Measurements from ENCODE around the gene MTCL3.

MTCL3 gene

DNA sequence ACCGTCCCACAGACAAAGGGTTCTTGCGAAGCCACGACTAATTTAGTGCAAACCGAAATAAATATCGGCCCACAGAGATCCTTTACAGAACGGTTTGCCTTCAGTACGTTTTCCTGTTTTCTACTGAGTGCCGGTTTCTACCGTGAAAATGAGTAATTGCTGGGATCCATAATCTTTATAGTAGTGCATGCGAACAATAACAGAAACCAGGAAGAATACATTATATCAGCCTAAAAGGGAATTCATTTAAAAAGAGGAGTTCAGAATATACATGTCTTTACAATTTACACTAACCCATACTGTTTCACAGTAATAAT lies 292 bp upstream of the MTCL3 start:
- TF ChIP-seq EP300 (IDR thresholded peaks at IDR 0.05; ENCODE audit: borderline replicate concordance) (no peak), RAD21 (IDR thresholded peaks at IDR 0.05; ENCODE audit: low read depth) (no peak), FOXM1 (IDR thresholded peaks at IDR 0.05; ENCODE audit: borderline replicate concordance, low read depth) (no peak), TAF1 (IDR thresholded peaks at IDR 0.05; ENCODE audit: low read depth) (no peak), EGR1 (IDR thresholded peaks at IDR 0.05) (no peak), YY1 (IDR thresholded peaks at IDR 0.05; ENCODE audit: low read depth) (no peak), ZBTB7A (IDR thresholded peaks at IDR 0.05; ENCODE audit: low read depth) (no peak), TEAD4 (IDR thresholded peaks at IDR 0.05) (no peak), TCF12 (IDR thresholded peaks at IDR 0.05; ENCODE audit: low read depth) (no peak), CEBPB (IDR thresholded peaks at IDR 0.05) (no peak), CREB1 (IDR thresholded peaks at IDR 0.05; ENCODE audit: low read depth) (no peak), NFIC (IDR thresholded peaks at IDR 0.05) (no peak)
- TF ChIP-seq, protein P1, sequence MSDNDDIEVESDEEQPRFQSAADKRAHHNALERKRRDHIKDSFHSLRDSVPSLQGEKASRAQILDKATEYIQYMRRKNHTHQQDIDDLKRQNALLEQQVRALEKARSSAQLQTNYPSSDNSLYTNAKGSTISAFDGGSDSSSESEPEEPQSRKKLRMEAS (IDR thresholded peaks at IDR 0.05), result no peak
- TF ChIP-seq, protein P2, sequence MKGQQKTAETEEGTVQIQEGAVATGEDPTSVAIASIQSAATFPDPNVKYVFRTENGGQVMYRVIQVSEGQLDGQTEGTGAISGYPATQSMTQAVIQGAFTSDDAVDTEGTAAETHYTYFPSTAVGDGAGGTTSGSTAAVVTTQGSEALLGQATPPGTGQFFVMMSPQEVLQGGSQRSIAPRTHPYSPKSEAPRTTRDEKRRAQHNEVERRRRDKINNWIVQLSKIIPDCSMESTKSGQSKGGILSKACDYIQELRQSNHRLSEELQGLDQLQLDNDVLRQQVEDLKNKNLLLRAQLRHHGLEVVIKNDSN (IDR thresholded peaks at IDR 0.05), result no peak
- TF ChIP-seq, protein P3, sequence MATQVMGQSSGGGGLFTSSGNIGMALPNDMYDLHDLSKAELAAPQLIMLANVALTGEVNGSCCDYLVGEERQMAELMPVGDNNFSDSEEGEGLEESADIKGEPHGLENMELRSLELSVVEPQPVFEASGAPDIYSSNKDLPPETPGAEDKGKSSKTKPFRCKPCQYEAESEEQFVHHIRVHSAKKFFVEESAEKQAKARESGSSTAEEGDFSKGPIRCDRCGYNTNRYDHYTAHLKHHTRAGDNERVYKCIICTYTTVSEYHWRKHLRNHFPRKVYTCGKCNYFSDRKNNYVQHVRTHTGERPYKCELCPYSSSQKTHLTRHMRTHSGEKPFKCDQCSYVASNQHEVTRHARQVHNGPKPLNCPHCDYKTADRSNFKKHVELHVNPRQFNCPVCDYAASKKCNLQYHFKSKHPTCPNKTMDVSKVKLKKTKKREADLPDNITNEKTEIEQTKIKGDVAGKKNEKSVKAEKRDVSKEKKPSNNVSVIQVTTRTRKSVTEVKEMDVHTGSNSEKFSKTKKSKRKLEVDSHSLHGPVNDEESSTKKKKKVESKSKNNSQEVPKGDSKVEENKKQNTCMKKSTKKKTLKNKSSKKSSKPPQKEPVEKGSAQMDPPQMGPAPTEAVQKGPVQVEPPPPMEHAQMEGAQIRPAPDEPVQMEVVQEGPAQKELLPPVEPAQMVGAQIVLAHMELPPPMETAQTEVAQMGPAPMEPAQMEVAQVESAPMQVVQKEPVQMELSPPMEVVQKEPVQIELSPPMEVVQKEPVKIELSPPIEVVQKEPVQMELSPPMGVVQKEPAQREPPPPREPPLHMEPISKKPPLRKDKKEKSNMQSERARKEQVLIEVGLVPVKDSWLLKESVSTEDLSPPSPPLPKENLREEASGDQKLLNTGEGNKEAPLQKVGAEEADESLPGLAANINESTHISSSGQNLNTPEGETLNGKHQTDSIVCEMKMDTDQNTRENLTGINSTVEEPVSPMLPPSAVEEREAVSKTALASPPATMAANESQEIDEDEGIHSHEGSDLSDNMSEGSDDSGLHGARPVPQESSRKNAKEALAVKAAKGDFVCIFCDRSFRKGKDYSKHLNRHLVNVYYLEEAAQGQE (IDR thresholded peaks at IDR 0.05; ENCODE audit: low read depth), result no peak

DNA sequence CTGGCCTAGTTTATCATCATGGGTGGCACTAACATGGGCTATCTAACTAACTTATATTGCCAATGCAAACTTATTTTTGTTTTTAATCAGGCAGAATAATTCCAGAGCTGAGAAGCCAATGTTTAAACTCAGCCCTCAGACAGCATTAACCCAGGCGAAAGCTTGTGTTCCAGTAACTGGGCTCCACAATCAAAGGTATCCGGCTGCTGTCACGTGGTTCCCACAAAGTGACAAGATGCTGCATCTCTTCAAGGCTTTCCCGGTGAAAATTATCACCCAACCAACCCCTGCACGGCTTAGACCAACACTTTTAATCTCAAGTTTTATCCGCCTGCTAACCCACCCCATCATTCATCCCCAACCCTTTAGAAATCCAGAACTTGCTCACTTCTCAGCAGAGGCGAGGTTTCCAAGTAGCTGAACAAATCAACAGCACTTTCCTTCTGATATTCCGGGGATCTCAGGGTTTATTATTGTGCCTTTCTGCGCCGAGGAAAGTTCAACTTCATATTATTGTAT lies 885 bp downstream of the MTCL3 start:
- TF ChIP-seq, protein P1 (IDR thresholded peaks at IDR 0.05), result no peak
- no peak for TF ChIP-seq ZBTB7A (IDR thresholded peaks at IDR 0.05; ENCODE audit: low read depth)
- no peak for TF ChIP-seq EGR1 (IDR thresholded peaks at IDR 0.05)
- TF ChIP-seq, protein P3 (IDR thresholded peaks at IDR 0.05; ENCODE audit: low read depth), result no peak
- no peak for TF ChIP-seq TCF12 (IDR thresholded peaks at IDR 0.05; ENCODE audit: low read depth)
- TF ChIP-seq NFIC (IDR thresholded peaks at IDR 0.05), result no peak
- no peak for TF ChIP-seq YY1 (IDR thresholded peaks at IDR 0.05; ENCODE audit: low read depth)

DNA sequence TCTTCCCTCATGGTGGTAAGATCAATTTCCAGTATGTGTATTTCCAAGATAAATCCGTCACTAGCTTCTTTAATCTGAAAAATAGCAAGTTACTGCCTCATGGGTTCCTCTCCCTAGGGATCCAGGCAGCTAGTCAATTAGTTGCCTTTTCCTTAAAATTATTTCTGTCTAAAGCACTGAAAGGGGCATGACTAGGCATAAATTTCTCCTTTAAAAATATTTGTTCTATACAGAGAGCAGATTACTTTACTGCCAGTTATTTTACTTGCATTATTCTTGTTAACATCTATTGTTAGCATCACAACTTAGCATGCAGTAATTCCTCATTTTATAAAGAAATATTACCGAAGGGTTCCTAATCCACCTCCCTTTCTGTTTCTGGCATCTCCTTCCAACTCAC lies 1.4 kb downstream of the MTCL3 start:
- TF ChIP-seq YY1 (IDR thresholded peaks at IDR 0.05; ENCODE audit: low read depth) (no peak), TCF12 (IDR thresholded peaks at IDR 0.05; ENCODE audit: low read depth) (no peak), FOXM1 (IDR thresholded peaks at IDR 0.05; ENCODE audit: borderline replicate concordance, low read depth) (no peak), ZBTB7A (IDR thresholded peaks at IDR 0.05; ENCODE audit: low read depth) (no peak), CREB1 (IDR thresholded peaks at IDR 0.05; ENCODE audit: low read depth) (no peak), EP300 (IDR thresholded peaks at IDR 0.05; ENCODE audit: borderline replicate concordance) (no peak), TEAD4 (IDR thresholded peaks at IDR 0.05) (no peak), CEBPB (IDR thresholded peaks at IDR 0.05) (no peak), RAD21 (IDR thresholded peaks at IDR 0.05; ENCODE audit: low read depth) (no peak), EGR1 (IDR thresholded peaks at IDR 0.05) (no peak), TAF1 (IDR thresholded peaks at IDR 0.05; ENCODE audit: low read depth) (no peak), NFIC (IDR thresholded peaks at IDR 0.05) (no peak)
- TF ChIP-seq, protein P1 (IDR thresholded peaks at IDR 0.05), result no peak
- TF ChIP-seq, protein P3 (IDR thresholded peaks at IDR 0.05; ENCODE audit: low read depth), result no peak

DNA sequence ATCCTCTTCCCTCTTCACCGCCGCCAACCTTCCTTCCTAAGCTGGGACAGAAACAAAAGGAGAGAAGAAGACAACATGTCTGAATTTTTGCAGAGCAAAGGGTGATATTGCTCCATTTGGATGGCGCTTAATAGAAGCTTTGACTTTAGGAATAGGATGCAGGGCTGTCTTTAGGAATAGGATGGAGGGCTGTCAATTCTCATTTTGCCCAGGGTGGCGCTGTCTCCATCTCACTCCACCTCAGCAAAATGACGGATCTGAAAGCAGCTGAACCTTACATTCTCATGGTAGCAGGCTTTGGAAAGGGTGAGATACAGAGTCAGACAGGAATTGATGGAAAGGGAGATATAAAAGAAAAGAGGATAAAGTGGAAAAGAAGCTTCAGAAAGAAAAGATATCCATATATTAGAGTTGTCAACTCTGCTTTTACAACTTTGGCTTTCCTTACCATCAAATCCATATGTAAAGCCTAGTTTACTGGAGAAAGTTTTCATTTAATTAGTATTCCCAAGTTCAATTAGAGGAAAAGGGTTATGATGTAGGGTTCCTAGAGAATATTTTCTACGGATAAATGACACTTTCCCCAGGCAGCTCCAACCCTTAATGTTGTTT lies 2.4 kb downstream of the MTCL3 start:
- TF ChIP-seq, protein P1 (IDR thresholded peaks at IDR 0.05), result no peak
- TF ChIP-seq TCF12 (IDR thresholded peaks at IDR 0.05; ENCODE audit: low read depth) (no peak), EP300 (IDR thresholded peaks at IDR 0.05; ENCODE audit: borderline replicate concordance) (no peak), ZBTB7A (IDR thresholded peaks at IDR 0.05; ENCODE audit: low read depth) (no peak), NFIC (IDR thresholded peaks at IDR 0.05) (no peak), CREB1 (IDR thresholded peaks at IDR 0.05; ENCODE audit: low read depth) (no peak), TEAD4 (IDR thresholded peaks at IDR 0.05) (no peak)

Data from Ishikawa (cell line).